ENCODE measurements around the gene KNOP1. TPM values are rescaled to one million over a fixed set of nuclear protein-coding genes. Genes with fewer than 3 reads are reported as not detected.

The KNOP1 gene
- total and polyA plus RNA-seq, 7 donors: 5.0 to 16.4 (median 10.4) TPM

Other genes with a start within 250 kb of the KNOP1 start
- 100 to 1,000 TPM in 2 of 4 donors, 10 to 100 TPM in 2; 78.5 to 107 (median 103) TPM for gene GDE1, start 196.1 kb downstream of the KNOP1 start, total RNA-seq
- 10 to 100 TPM; 56.6 to 86.5 (median 78.1) TPM for gene GDE1, start 196.1 kb downstream of the KNOP1 start, polyA plus RNA-seq
- 10 to 100 TPM; 13.3 to 20.7 (median 19.4) TPM for gene CCP110, start 194.3 kb downstream of the KNOP1 start, total RNA-seq
- 1 to 10 TPM; 2.4 to 6.9 (median 3.5) TPM for gene CCP110, start 194.3 kb downstream of the KNOP1 start, polyA plus RNA-seq
- gene VPS35L, start 162.5 kb downstream of the KNOP1 start, total RNA-seq: 10 to 100 TPM; 34.6 to 53.7 (median 47.8) TPM
- 10 to 100 TPM; 21.6 to 41.8 (median 29.6) TPM for gene VPS35L, start 162.5 kb downstream of the KNOP1 start, polyA plus RNA-seq
- gene IQCK, start within 50 bp of the KNOP1 start, total RNA-seq: 10 to 100 TPM; 10.3 to 16.6 (median 12.4) TPM
- gene IQCK, start within 50 bp of the KNOP1 start, polyA plus RNA-seq: 1 to 10 TPM; 5.1 to 9.0 (median 9.0) TPM
- gene GPRC5B, start 166.6 kb upstream of the KNOP1 start, total RNA-seq: 10 to 100 TPM in 3 of 4 donors, 1 to 10 TPM in 1; 6.7 to 20.6 (median 13.6) TPM
- gene GPRC5B, start 166.6 kb upstream of the KNOP1 start, polyA plus RNA-seq: 1 to 10 TPM; 1.6 to 8.4 (median 8.1) TPM